ENCODE measurements around the gene PRICKLE1.

DNA sequence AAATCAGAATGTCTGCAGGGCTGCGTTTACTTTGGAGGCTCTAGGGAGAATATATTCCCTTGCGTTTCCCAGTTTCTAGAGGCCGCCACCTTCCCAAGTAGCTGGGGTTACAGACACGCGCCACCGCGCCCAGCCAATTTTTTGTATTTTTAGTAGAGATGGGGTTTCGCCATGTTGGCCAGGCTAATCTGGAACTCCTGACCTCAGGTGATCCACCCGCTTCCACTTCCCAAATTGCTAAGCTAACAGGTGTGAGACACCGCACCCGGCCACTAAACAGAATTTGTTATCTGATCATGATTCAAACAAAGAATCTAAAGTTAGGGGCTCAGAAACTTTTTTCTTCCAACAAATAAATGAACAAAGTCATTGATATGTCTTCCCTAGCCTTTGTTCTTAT, 148.9 kb downstream of the PRICKLE1 start:
- TF ChIP-seq POLR2AphosphoS5 (IDR thresholded peaks at IDR 0.05), result no peak
- TF ChIP-seq, protein P1, sequence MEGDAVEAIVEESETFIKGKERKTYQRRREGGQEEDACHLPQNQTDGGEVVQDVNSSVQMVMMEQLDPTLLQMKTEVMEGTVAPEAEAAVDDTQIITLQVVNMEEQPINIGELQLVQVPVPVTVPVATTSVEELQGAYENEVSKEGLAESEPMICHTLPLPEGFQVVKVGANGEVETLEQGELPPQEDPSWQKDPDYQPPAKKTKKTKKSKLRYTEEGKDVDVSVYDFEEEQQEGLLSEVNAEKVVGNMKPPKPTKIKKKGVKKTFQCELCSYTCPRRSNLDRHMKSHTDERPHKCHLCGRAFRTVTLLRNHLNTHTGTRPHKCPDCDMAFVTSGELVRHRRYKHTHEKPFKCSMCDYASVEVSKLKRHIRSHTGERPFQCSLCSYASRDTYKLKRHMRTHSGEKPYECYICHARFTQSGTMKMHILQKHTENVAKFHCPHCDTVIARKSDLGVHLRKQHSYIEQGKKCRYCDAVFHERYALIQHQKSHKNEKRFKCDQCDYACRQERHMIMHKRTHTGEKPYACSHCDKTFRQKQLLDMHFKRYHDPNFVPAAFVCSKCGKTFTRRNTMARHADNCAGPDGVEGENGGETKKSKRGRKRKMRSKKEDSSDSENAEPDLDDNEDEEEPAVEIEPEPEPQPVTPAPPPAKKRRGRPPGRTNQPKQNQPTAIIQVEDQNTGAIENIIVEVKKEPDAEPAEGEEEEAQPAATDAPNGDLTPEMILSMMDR (IDR thresholded peaks at IDR 0.05), result no peak

Measured in breast epithelium (tissue), 3 donors.